ENCODE results near the gene LACTB.
"Not testable (repeated sequence)": the region's sequence is repeated elsewhere in the genome, so short reads cannot be mapped to it uniquely, and the experiment has no call there.

- not testable (repeated sequence) for TF ChIP-seq REST (IDR thresholded peaks at IDR 0.05; ENCODE audit: borderline replicate concordance); POLR2AphosphoS5 (IDR thresholded peaks at IDR 0.05)
Observed at GRCh38 chr15:63099581-63099980, 22.1 kb upstream of the LACTB start.
